NK-92 (cell line): Measurements from ENCODE around the gene RAB4A.

Source experiments
- DNase-seq: peaks from one replicate; lab custom pipeline; 2025; ENCODE audit not compliant: unreplicated experiment; lab: John Stamatoyannopoulos, UW

RAB4A gene

GRCh38 chr1:229328598-229329362 lies 57.9 kb downstream of the RAB4A start:
- DNase-seq = no peak

GRCh38 chr1:229334269-229334668 lies 63.4 kb downstream of the RAB4A start:
- no peak for DNase-seq

- DNase-seq = no peak
These were observed 63.8 kb downstream of the RAB4A start for GRCh38 chr1:229334716-229335115.

- no peak for DNase-seq
These were observed 65.4 kb downstream of the RAB4A start for GRCh38 chr1:229336345-229336744.

- no peak for DNase-seq
These were observed 68.2 kb downstream of the RAB4A start for GRCh38 chr1:229339086-229339485.

- no peak for DNase-seq
These were observed 68.6 kb downstream of the RAB4A start for GRCh38 chr1:229339520-229339919.

- DNase-seq = no peak
These were observed 69.6 kb downstream of the RAB4A start for GRCh38 chr1:229340496-229340895.

GRCh38 chr1:229341774-229342655 lies 71.1 kb downstream of the RAB4A start:
- DNase-seq = no peak

- DNase-seq = no peak
These were observed 72.0 kb downstream of the RAB4A start, which contains the start of gene CCSAP for GRCh38 chr1:229342656-229343569. Gene CCSAP, minus strand, starts transcription at chr1:229343047. Its CDS starts 582 bp downstream, at chr1:229342465.

GRCh38 chr1:229344139-229344538 lies 73.2 kb downstream of the RAB4A start:
- DNase-seq = no peak

- no peak for DNase-seq
These were observed 74.2 kb downstream of the RAB4A start for GRCh38 chr1:229344937-229345684.

GRCh38 chr1:229347528-229347927 lies 76.6 kb downstream of the RAB4A start:
- DNase-seq = no peak

- no peak for DNase-seq
These were observed 78.8 kb downstream of the RAB4A start for GRCh38 chr1:229349463-229350385.

GRCh38 chr1:229352975-229353374 lies 82.1 kb downstream of the RAB4A start:
- no peak for DNase-seq

- DNase-seq = no peak
These were observed 83.3 kb downstream of the RAB4A start for GRCh38 chr1:229354226-229354625.
